KOPT-K1 (cell line): Measurements from ENCODE around the gene LSM14B.
"Not testable (repeated sequence)": the region's sequence is repeated elsewhere in the genome, so short reads cannot be mapped to it uniquely, and the experiment has no call there.

Experiments used
- H3K27ac ChIP-seq: fragments of 200-600 bp; sonication (generic); 2 replicates; pipeline ENCODE4 v1.5.1; 2016; ENCODE audit warnings: antibody characterized with exemption, mild to moderate bottlenecking, low read depth, low read length; ENCODE audit not compliant: poor library complexity, severe bottlenecking
- H3K36me3 ChIP-seq: fragments of 200-600 bp; sonication (generic); 2 replicates; pipeline ENCODE4 v1.5.1; 2017; ENCODE audit warnings: antibody characterized with exemption, mild to moderate bottlenecking, low read length, moderate library complexity; ENCODE audit not compliant: insufficient read depth
- H3K9me3 ChIP-seq: fragments of 200-600 bp; sonication (generic); 2 replicates; pipeline ENCODE4 v1.5.1; 2017; ENCODE audit warnings: antibody characterized with exemption, low read length, mild to moderate bottlenecking; ENCODE audit not compliant: insufficient read depth, poor library complexity, severe bottlenecking

Gene LSM14B

DNA sequence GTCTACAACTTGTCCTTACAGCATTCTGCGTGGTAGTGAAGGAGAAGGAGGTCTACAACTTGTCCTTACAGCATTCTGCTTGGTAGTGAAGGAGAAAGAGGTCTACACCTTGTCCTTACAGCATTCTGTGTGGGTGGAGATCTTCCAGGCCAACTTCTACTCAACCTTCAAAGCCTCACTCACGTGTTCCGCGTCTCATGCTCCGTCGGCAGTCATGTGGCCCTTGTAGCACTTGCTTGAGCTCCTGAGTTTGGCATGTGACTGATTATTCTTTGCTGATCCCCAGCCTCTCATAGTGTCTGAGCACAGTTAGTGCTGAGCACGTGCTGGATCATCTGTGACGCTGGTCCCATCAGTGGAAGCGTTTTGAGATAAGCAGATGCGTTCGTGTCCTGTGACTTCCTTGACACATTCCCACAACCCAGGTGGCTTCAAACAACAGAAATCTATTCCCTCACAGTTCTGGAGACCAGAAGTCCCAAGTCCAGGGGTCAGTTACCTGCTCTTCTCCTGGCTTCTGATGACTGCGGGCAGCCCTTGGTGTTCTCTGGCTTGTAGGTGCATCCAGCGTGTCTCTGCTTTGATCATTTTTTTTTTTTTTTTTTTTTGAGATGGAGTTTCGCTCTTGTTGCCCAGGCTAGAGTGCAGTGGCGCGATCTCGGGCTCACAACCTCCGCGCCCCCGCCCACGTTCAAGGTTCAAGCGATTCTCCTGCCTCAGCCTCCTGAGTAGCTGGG is 23.9 kb downstream of the LSM14B start:
- H3K9me3 ChIP-seq = no peaks in the 10 kb centered on the region
- peaks cover 14% of the 10 kb centered on the region for H3K36me3 ChIP-seq
- H3K27ac ChIP-seq = no peak overlapping the region

DNA sequence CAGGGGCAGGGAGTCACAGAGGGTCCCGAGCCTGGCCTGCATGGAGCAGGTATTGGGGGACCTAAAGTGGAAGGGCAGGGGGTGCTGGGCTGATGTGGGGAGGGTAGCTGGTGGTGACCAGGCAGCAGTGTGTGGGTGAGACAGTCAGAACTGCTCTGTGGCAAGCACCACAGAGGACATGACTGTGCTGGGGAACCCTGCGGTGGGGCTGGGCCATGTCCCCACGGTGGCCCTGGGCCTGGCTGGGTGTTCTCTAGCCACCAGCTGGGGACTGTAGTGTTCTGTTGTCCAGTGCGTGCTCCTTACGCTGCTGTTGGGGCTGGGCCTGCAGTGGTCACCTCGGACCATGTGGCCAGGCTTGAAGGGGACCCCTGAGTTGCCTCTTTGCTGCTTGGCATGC is 24.9 kb downstream of the LSM14B start:
- H3K36me3 ChIP-seq = peaks cover 11% of the 10 kb centered on the region
- no peak overlapping the region for H3K27ac ChIP-seq
- no peaks in the 10 kb centered on the region for H3K9me3 ChIP-seq

- Histone ChIP-seq H3K9me3 (no peaks in the 10 kb centered on the region), H3K36me3 (peaks cover 15% of the 10 kb centered on the region), H3K27ac (no peak overlapping the region)
Observed at GRCh38 chr20:62147528-62147927, 25.3 kb downstream of the LSM14B start.

- H3K36me3 ChIP-seq = peaks cover 24% of the 10 kb centered on the region
- H3K27ac ChIP-seq, H3K9me3 ChIP-seq: not testable (repeated sequence)
Observed at GRCh38 chr20:62148383-62148782, 26.1 kb downstream of the LSM14B start.

- H3K36me3 ChIP-seq = peaks cover 29% of the 10 kb centered on the region
- no peak overlapping the region for H3K27ac ChIP-seq
- no peaks in the 10 kb centered on the region for H3K9me3 ChIP-seq
Observed at GRCh38 chr20:62148908-62149314, 26.6 kb downstream of the LSM14B start.

DNA sequence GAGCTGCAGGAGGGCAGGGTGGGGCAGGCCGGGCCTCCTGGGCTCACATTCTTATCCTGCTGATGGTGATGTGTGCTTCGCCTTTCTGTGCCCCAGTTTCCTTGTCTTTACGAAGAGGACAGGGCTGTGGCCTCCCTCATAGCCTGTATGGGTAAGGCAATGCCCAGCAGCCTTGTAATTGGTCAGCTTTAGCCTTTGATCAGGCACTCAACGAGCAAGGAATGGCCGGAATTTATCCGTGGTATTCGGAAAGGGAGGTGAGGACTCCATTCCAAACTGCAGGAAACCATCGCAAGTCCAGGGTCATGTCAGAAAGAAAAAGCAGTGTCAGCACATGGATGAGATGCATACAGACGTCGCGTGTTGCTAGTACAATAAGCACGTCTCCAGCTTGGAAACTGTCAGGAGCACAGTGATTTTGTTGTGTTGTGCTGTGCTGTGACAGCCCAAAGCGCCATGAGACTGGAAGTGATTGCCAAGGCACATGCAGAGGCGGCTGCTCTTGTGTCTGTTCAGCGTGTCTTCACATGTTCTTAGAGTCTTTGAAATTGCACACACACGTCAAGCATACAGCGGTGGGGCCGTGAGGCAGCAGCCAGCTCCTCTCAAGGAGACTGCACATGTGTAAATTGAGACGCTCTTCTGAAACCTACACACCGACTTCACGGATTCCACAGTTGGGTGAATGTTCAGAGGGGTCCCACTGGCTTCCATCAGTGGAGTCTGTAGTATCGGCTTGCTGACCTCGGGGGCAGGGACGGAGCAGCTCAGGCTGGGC is 27.4 kb downstream of the LSM14B start:
- Histone ChIP-seq H3K9me3 (no peaks in the 10 kb centered on the region), H3K27ac (no peak overlapping the region), H3K36me3 (peaks cover 37% of the 10 kb centered on the region)

GRCh38 chr20:62150310-62150575 is 28.0 kb downstream of the LSM14B start:
- Histone ChIP-seq H3K9me3 (no peaks in the 10 kb centered on the region), H3K27ac (no peak overlapping the region), H3K36me3 (peaks cover 36% of the 10 kb centered on the region)

- no peak overlapping the region for H3K27ac ChIP-seq
- peaks cover 34% of the 10 kb centered on the region; the same call in 1 of the 2 replicates for H3K36me3 ChIP-seq
- no peaks in the 10 kb centered on the region for H3K9me3 ChIP-seq
Observed at GRCh38 chr20:62151225-62151624, 28.9 kb downstream of the LSM14B start.

DNA sequence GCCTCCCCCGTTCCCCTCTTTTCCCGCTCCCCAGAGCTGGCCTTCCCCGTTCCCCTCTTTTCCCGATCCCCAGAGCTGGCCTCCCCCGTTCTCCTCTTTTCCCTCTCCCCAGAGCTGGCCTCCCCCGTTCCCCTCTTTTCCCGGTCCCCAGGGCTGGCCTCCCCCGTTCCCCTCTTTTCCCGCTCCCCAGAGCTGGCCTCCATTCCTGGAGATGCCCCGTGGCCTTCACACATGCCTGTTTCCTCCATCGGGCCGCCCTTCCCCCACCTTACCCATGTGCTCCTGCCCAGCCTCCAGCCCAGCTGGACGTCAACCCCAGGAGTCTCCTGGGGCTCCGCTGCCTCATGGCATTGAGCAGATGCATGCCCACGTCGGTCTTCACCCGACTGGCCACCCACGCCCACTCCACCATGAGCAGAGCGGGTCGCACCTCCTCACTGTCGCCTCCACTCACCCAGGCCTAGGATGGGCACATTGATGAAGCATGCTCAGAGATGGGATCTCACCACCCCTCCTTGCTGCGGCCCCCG is 29.6 kb downstream of the LSM14B start:
- peaks cover 34% of the 10 kb centered on the region; the same call in 1 of the 2 replicates for H3K36me3 ChIP-seq
- H3K27ac ChIP-seq = no peak overlapping the region
- no peaks in the 10 kb centered on the region for H3K9me3 ChIP-seq

GRCh38 chr20:62155428-62156253 is 33.4 kb downstream of the LSM14B start:
- Histone ChIP-seq H3K36me3 (peaks cover 41% of the 10 kb centered on the region; the same call in 1 of the 2 replicates), H3K27ac (no peak overlapping the region), H3K9me3 (no peaks in the 10 kb centered on the region)

DNA sequence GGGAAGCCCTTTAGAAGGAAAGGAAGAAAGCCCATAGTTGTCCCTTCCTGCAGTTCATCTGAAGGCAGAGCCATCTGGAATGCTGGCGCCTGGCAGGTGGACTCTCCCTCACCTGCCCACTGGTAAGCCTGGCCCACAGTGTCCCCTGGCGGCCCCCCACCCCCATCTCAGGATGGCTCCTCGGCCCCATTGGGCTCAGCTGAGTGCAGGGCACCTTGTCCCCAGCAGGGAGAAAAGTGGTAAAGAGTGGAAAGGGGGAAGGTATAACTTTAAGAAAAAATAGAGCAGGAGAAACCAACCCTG is 33.9 kb downstream of the LSM14B start:
- H3K27ac ChIP-seq = no peak overlapping the region
- no peaks in the 10 kb centered on the region for H3K9me3 ChIP-seq
- H3K36me3 ChIP-seq = peaks cover 47% of the 10 kb centered on the region; the same call in 1 of the 2 replicates

- no peaks in the 10 kb centered on the region for H3K9me3 ChIP-seq
- peaks cover 53% of the 10 kb centered on the region; the same call in 1 of the 2 replicates for H3K36me3 ChIP-seq
- no peak overlapping the region for H3K27ac ChIP-seq
Observed at GRCh38 chr20:62156592-62157386, 34.5 kb downstream of the LSM14B start.

GRCh38 chr20:62157387-62158087 is 35.3 kb downstream of the LSM14B start:
- H3K27ac ChIP-seq = no peak overlapping the region
- peaks cover 52% of the 10 kb centered on the region; the same call in 1 of the 2 replicates for H3K36me3 ChIP-seq
- H3K9me3 ChIP-seq = no peaks in the 10 kb centered on the region

GRCh38 chr20:62158088-62158400 is 35.8 kb downstream of the LSM14B start:
- Histone ChIP-seq H3K36me3 (peaks cover 52% of the 10 kb centered on the region; the same call in 1 of the 2 replicates), H3K9me3 (no peaks in the 10 kb centered on the region), H3K27ac (no peak overlapping the region)
